K562 (cell line): ENCODE data around the gene CLEC4C. TPM values are rescaled to one million over a fixed set of nuclear protein-coding genes. Genes with fewer than 3 reads are reported as not detected.

Experiments
- ATAC-seq: fragments of 200-7000 bp; cut with Tn5 transposase; 3 replicates; pipeline ENCODE4 v1.9.1; 2020; ENCODE audit warnings: moderate library complexity
- BruUV-seq: library from RNA; stranded (reverse); fragments of 400-500 nt; replicated peaks from 2 replicates; lab custom pipeline; 2021; lab: Mats Ljungman, UMichigan
- CTCF ChIA-PET: fragments of 300-600 bp; formaldehyde crosslinking; extraction: SDS; loops from one replicate; lab custom pipeline; 2021; ENCODE audit warnings: low intra/inter-chr PET ratio; lab: Yijun Ruan, JAX
- POLR2A ChIA-PET: fragments of 300-600, 350-650 bp; sonication (Branson Sonifier 250); formaldehyde crosslinking; extraction: SDS; loops from one replicate; lab custom pipeline; 2021; ENCODE audit warnings: antibody characterized with exemption, inconsistent platforms; lab: Yijun Ruan, JAX
- DNase-seq, 4 experiments: peaks; one replicate each; pipeline versions ENCODE4 v3.0.0 to v3.0.0-alpha.2; 2011 to 2018; ENCODE audit warnings: low spot score in 3 of 4, mixed read lengths in 3 of 4; ENCODE audit errors: extremely low read depth in 1 of 4
- FAIRE-seq: peaks from 2 replicates; lab custom pipeline; 2011; peaks lifted over from hg19 to GRCh38; lab: Jason Lieb, UNC
- H2AFZ ChIP-seq: 2 replicates; pipeline ENCODE4 v1.6.0; 2011; ENCODE audit warnings: low read depth, low read length, control low read depth, inconsistent platforms
- H3K27ac ChIP-seq: fragments of 200-600 bp; 3 replicates; pipeline ENCODE4 v1.8.0; 2011; ENCODE audit warnings: low read depth, mild to moderate bottlenecking, control low read depth, inconsistent platforms, low read length, moderate library complexity, mixed read lengths; ENCODE audit errors: extremely low read depth
- H3K27me3 ChIP-seq, 2 experiments: fragments of 300-600 bp in 1 of 2; 2 replicates in 1 of 2; 3 replicates in 1 of 2; pipeline versions ENCODE4 v1.6.0 to v1.8.0; 2011; ENCODE audit warnings: inconsistent platforms in 2 of 2, low read length in 2 of 2, mild to moderate bottlenecking in 1 of 2, mixed read lengths in 1 of 2, moderate library complexity in 1 of 2; ENCODE audit not compliant: control insufficient read depth in 2 of 2, insufficient read depth in 2 of 2
- H3K36me3 ChIP-seq: fragments of 300-600 bp; 3 replicates; pipeline ENCODE4 v1.8.0; 2011; ENCODE audit warnings: mild to moderate bottlenecking, low read length, inconsistent platforms; ENCODE audit not compliant: control insufficient read depth, insufficient read depth
- H3K4me1 ChIP-seq, 2 experiments: fragments of 200-600 bp in 1 of 2; replicated peaks in 1 of 2; 2 replicates in 1 of 2; 3 replicates in 1 of 2; pipeline versions ENCODE4 v1.5.1 to v1.8.0; 2011; ENCODE audit warnings: inconsistent platforms in 2 of 2, low read length in 2 of 2, mild to moderate bottlenecking in 1 of 2, mixed read lengths in 1 of 2, moderate library complexity in 1 of 2; ENCODE audit not compliant: control insufficient read depth in 2 of 2, insufficient read depth in 2 of 2
- H3K4me2 ChIP-seq: 2 replicates; pipeline ENCODE4 v1.6.1; 2011; ENCODE audit warnings: low read length, control low read depth, inconsistent platforms, mixed read lengths; ENCODE audit not compliant: insufficient read depth
- H3K4me3 ChIP-seq: fragments of 200-600 bp; sonication (generic), shearing (Covaris generic); 2 replicates; pipeline ENCODE4 v1.5.1; 2016; ENCODE audit warnings: control low read depth, inconsistent platforms
- H3K79me2 ChIP-seq: fragments of 200-600 bp; 3 replicates; pipeline ENCODE4 v1.8.0; 2011; ENCODE audit warnings: low read length, inconsistent platforms; ENCODE audit not compliant: control insufficient read depth, insufficient read depth
- H3K9ac ChIP-seq, 2 experiments: 2 replicates each; pipeline versions ENCODE4 v1.6.0 to v1.6.1; 2011; ENCODE audit warnings: low read depth in 2 of 2, low read length in 2 of 2, control low read depth in 1 of 2, inconsistent platforms in 1 of 2, mild to moderate bottlenecking in 1 of 2, mixed read lengths in 1 of 2; ENCODE audit not compliant: insufficient read depth in 1 of 2
- H3K9me1 ChIP-seq: one replicate; pipeline ENCODE4 v1.6.0; 2011; ENCODE audit warnings: inconsistent platforms, mild to moderate bottlenecking, low read length, moderate library complexity; ENCODE audit not compliant: control insufficient read depth, insufficient read depth
- H3K9me3 ChIP-seq: replicated peaks from 2 replicates; pipeline ENCODE4 v1.5.1; 2011; ENCODE audit warnings: low read depth, low read length, inconsistent platforms; ENCODE audit not compliant: control insufficient read depth, insufficient read depth
- H4K20me1 ChIP-seq: replicated peaks from 2 replicates; pipeline ENCODE4 v1.6.1; 2011; ENCODE audit warnings: low read length, inconsistent platforms, mixed read lengths; ENCODE audit not compliant: control insufficient read depth, insufficient read depth
- CSDE1 ChIP-seq, 2 experiments: fragments of 450-650 bp; IDR thresholded peaks; 2 replicates each; pipeline ENCODE4 v1.6.1; 2016; ENCODE audit warnings: mild to moderate bottlenecking in 1 of 2
- E2F3 ChIP-seq: fragments of 250-450 bp; sonication (Bioruptor Pico); IDR thresholded peaks from 2 replicates; pipeline ENCODE4 v1.4.0; 2020; ENCODE audit warnings: mild to moderate bottlenecking
- ESRRA ChIP-seq: fragments of 450-650 bp; IDR thresholded peaks from 2 replicates; pipeline ENCODE4 v1.6.1; 2014; ENCODE audit warnings: low read depth, mild to moderate bottlenecking, moderate library complexity, borderline replicate concordance
- HDAC8 ChIP-seq: fragments of 450-650 bp; IDR thresholded peaks from 2 replicates; pipeline ENCODE4 v1.6.1; 2016; ENCODE audit warnings: mild to moderate bottlenecking, missing genetic modification characterization, moderate library complexity, missing compliant biosample characterization
- MAFG ChIP-seq: fragments of 450-650 bp; conservative IDR thresholded peaks from 2 replicates; pipeline ENCODE4 v1.6.1; 2016; ENCODE audit warnings: missing genetic modification characterization, missing compliant biosample characterization
- NCOA6 ChIP-seq: fragments of 450-650 bp; IDR thresholded peaks from 2 replicates; pipeline ENCODE4 v1.6.1; 2017; ENCODE audit warnings: mild to moderate bottlenecking
- SMAD2 ChIP-seq: fragments of 150-350 bp; IDR thresholded peaks from 2 replicates; pipeline ENCODE4 v1.6.1; 2014; ENCODE audit warnings: low read depth, mild to moderate bottlenecking, low read length
- TAL1 ChIP-seq: fragments of 450-650 bp; IDR thresholded peaks from 2 replicates; pipeline ENCODE4 v1.6.1; 2016; ENCODE audit warnings: mild to moderate bottlenecking
- ZBTB1 ChIP-seq: sonication (generic); formaldehyde crosslinking; IDR thresholded peaks from 2 replicates; pipeline ENCODE4 v1.8.1; 2023; ENCODE audit warnings: missing genetic modification reagents, low read depth, mild to moderate bottlenecking, borderline replicate concordance
- ZBTB33 ChIP-seq: sonication (generic); formaldehyde crosslinking; IDR thresholded peaks from 2 replicates; pipeline ENCODE4 v1.8.1; 2023; ENCODE audit warnings: mild to moderate bottlenecking, missing genetic modification reagents
- ZMIZ1 ChIP-seq, 2 experiments: fragments of 150-350 bp in 1 of 2; IDR thresholded peaks; 2 replicates each; pipeline ENCODE4 v1.6.1; 2012 to 2016; ENCODE audit warnings: low read depth in 2 of 2, low read length in 2 of 2, mild to moderate bottlenecking in 1 of 2, moderate library complexity in 1 of 2
- ZNF232 ChIP-seq: sonication (generic); formaldehyde crosslinking; IDR thresholded peaks from 2 replicates; pipeline ENCODE4 v1.8.0; 2022; ENCODE audit warnings: mild to moderate bottlenecking, missing genetic modification reagents
- ZNF316 ChIP-seq: fragments of 450-650 bp; IDR thresholded peaks from 2 replicates; pipeline ENCODE4 v1.6.1; 2016
- ZNF436 ChIP-seq: fragments of 250-450, 450-650 bp; sonication (Bioruptor Pico); formaldehyde crosslinking; IDR thresholded peaks from 2 replicates; pipeline ENCODE4 v1.7.0; 2020; ENCODE audit warnings: mild to moderate bottlenecking
- WGBS: fragments of 100-300 bp; shearing (Covaris generic); methylation state at CpG from one replicate; pipeline ENCODE4 v1.1.6; 2016; ENCODE audit warnings: low coverage, mixed read lengths; ENCODE audit not compliant: insufficient coverage; ENCODE audit errors: missing lambda C conversion rate; 5-methylcytosine and 5-hydroxymethylcytosine counted together
- in situ Hi-C: fragments of 300-500 bp; cut with MboI; formaldehyde crosslinking; loops from 4 replicates; pipeline ENCODE4 v1.15.0; 2018; ENCODE audit warnings: inconsistent platforms, mixed read lengths
- intact Hi-C: fragments of 100-400 bp; cut with micrococcal nuclease; formaldehyde crosslinking; loops from 2 replicates; pipeline ENCODE4 v1.14.2; 2022
- polyA plus RNA-seq, 8 experiments: library from polyadenylated mRNA; depleted of rRNA in 4 of 8; stranded (reverse) in 5 of 8; unstranded in 3 of 8; fragments of >200 nt; fragmentation: Nextera tagmentation in 2 of 8; fragmentation: Illumina TruSeq in 1 of 8; extraction: Ambion mirVana in 2 of 8; extraction: Trizol in 1 of 8; gene quantifications; 2 replicates each; pipeline versions ENCODE4 v1.2.1 to v1.2.3, GENCODE V29; 2011 to 2014; ENCODE audit warnings: inconsistent platforms in 1 of 8, missing spikeins in 1 of 8
- total RNA-seq, 7 experiments: library from RNA; depleted of rRNA in 6 of 7; stranded (reverse); fragments of >200 nt in 6 of 7; fragmentation: Illumina TruSeq in 2 of 7; extraction: Trizol in 2 of 7; gene quantifications; 2 replicates each; pipeline versions ENCODE4 v1.2.1 to v1.2.3, GENCODE V29; 2011 to 2021; ENCODE audit warnings: low replicate concordance in 1 of 7
- TF ChIP-seq, protein P1 (sequence below): sonication (generic); formaldehyde crosslinking; IDR thresholded peaks from 2 replicates; pipeline ENCODE4 v1.8.0; 2022; ENCODE audit warnings: mild to moderate bottlenecking, missing genetic modification reagents
- TF ChIP-seq, protein P2 (sequence below): fragments of 250-450 bp; sonication (Bioruptor Pico); IDR thresholded peaks from 2 replicates; pipeline ENCODE4 v1.8.0; 2022; ENCODE audit warnings: moderate library complexity, mild to moderate bottlenecking, inconsistent platforms

Gene CLEC4C
- total and polyA plus RNA-seq, 9 of the 15 experiments (the other 6 are each of a cell fraction or from before 2014, with no cell fraction given): not detected

DNA sequence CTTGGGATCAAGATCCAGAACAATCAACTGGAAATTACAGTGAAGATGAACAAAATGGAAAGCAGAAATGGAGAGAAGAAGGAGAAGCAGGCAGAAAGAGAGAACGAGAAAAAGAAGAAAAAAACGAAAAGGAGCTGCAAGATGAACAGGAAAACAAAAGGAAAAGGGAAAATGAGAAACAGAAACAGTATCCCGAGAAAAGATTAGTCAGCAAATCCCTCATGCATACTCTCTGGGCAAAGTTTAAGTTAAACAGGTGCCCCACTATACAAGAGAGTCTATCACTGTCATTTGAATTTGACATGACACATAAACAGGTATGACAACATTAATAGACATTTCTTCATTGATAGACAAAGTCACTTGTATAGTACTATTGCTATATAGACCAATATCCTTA lies 22.8 kb upstream of the CLEC4C start (continued):
- TF ChIP-seq MAFG (tag) (peak; percentile 64), TAL1 (no peak), HDAC8 (tag) (no peak), ESRRA (no peak), ZNF316 (peak; percentile 82)

DNA sequence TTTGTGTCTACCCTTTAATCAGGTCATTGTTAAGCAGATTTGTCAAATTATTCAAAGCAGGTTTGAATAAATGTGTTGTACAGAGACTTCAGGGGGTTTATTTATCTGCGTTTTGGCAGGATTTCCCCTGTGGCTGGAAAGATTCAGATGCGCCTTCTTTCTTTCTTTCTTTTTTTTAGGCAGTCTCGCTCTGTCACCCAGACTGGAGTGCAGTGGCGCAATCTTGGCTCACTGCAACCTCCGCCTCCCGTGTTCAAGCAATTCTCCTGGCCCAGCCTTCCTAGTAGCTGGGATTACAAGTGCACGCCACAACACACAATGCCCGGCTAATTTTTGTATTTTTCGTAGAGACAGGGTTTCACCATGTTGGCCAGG lies 11.6 kb upstream of the CLEC4C start:
- CTCF ChIA-PET: no interaction called here
- 2% methylated on average over 8 of the region's 9 CpGs for WGBS
- Histone ChIP-seq H4K20me1 (no peaks in the 10 kb centered on the region), H3K4me1 (no peaks in the 10 kb centered on the region), H3K9me3 (no peaks in the 10 kb centered on the region), H3K27ac (no peak overlapping the region), H3K27me3 (peaks cover 8 to 19% of the 10 kb centered on the region in 2 experiments; a peak in 3 of 5 replicates), H3K9me1 (no peaks in the 10 kb centered on the region), H2AFZ (no peak overlapping the region), H3K79me2 (no peaks in the 10 kb centered on the region), H3K9ac (no peak overlapping the region), H3K4me3 (no peak overlapping the region), H3K36me3 (no peaks in the 10 kb centered on the region), H3K4me2 (no peak overlapping the region)
- POLR2A ChIA-PET: no interaction called here
- no peak for DNase-seq
- no TSS peak for BruUV-seq
- no peak for ATAC-seq
- intact Hi-C loops: no loop called here
- in situ Hi-C loops: no loop called here
- no peak for FAIRE-seq
- TF ChIP-seq ESRRA (no peak), CSDE1 (IDR thresholded peaks at IDR 0.05) (no peak), NCOA6 (no peak), ZBTB33 (CRISPR knock-in tag) (no peak), ZNF232 (CRISPR knock-in tag) (no peak), SMAD2 (no peak), E2F3 (CRISPR knock-in tag) (no peak), ZNF436 (CRISPR knock-in tag) (no peak), ZBTB1 (CRISPR knock-in tag) (no peak), ZMIZ1 (IDR thresholded peaks at IDR 0.05; ENCODE audit: low read depth in 2 of 2, low read length in 2 of 2) (no peak)
- TF ChIP-seq, protein P1, sequence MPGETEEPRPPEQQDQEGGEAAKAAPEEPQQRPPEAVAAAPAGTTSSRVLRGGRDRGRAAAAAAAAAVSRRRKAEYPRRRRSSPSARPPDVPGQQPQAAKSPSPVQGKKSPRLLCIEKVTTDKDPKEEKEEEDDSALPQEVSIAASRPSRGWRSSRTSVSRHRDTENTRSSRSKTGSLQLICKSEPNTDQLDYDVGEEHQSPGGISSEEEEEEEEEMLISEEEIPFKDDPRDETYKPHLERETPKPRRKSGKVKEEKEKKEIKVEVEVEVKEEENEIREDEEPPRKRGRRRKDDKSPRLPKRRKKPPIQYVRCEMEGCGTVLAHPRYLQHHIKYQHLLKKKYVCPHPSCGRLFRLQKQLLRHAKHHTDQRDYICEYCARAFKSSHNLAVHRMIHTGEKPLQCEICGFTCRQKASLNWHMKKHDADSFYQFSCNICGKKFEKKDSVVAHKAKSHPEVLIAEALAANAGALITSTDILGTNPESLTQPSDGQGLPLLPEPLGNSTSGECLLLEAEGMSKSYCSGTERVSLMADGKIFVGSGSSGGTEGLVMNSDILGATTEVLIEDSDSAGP (CRISPR knock-in tag): no peak
- TF ChIP-seq, protein P2, sequence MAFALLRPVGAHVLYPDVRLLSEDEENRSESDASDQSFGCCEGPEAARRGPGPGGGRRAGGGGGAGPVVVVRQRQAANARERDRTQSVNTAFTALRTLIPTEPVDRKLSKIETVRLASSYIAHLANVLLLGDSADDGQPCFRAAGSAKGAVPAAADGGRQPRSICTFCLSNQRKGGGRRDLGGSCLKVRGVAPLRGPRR (CRISPR knock-in tag): no peak
